NCI-H2227 (cell line): ENCODE data around the gene RPL3.

ENCODE experiments used
- DNase-seq: peaks from one replicate; lab custom pipeline; 2025; ENCODE audit not compliant: unreplicated experiment; lab: John Stamatoyannopoulos, UW

Gene RPL3

GRCh38 chr22:39317775-39318506, 1.5 kb downstream of the RPL3 start:
- DNase-seq: no peak

- no peak for DNase-seq
These were observed 2.2 kb downstream of the RPL3 start for GRCh38 chr22:39317084-39317774.

- DNase-seq: peak; percentile 67
These were observed 2.9 kb downstream of the RPL3 start for GRCh38 chr22:39316440-39317083.

- no peak for DNase-seq
These were observed 4.0 kb downstream of the RPL3 start for GRCh38 chr22:39315389-39315788.

GRCh38 chr22:39314251-39314971, 5.0 kb downstream of the RPL3 start:
- no peak for DNase-seq

- DNase-seq: no peak
These were observed 6.0 kb downstream of the RPL3 start for GRCh38 chr22:39313258-39314001.

GRCh38 chr22:39312410-39312809, 7.0 kb downstream of the RPL3 start:
- DNase-seq: no peak

- no peak for DNase-seq
These were observed 7.6 kb downstream of the RPL3 start for GRCh38 chr22:39311592-39312400.

- no peak for DNase-seq
These were observed 9.3 kb downstream of the RPL3 start for GRCh38 chr22:39309881-39310714.

- no peak for DNase-seq
These were observed 10.0 kb downstream of the RPL3 start for GRCh38 chr22:39309364-39309861.

GRCh38 chr22:39308614-39309363, 10.6 kb downstream of the RPL3 start:
- no peak for DNase-seq

- DNase-seq: no peak
These were observed 12.7 kb downstream of the RPL3 start for GRCh38 chr22:39306456-39307361.

GRCh38 chr22:39303892-39304671, 15.3 kb downstream of the RPL3 start:
- no peak for DNase-seq

GRCh38 chr22:39303358-39303757, 16.1 kb downstream of the RPL3 start:
- DNase-seq: no peak

GRCh38 chr22:39302431-39302960, 16.9 kb downstream of the RPL3 start:
- no peak for DNase-seq

GRCh38 chr22:39301926-39302325, 17.5 kb downstream of the RPL3 start:
- DNase-seq: no peak
